ENCODE results near the gene PSORS1C2.

The PSORS1C2 gene

DNA sequence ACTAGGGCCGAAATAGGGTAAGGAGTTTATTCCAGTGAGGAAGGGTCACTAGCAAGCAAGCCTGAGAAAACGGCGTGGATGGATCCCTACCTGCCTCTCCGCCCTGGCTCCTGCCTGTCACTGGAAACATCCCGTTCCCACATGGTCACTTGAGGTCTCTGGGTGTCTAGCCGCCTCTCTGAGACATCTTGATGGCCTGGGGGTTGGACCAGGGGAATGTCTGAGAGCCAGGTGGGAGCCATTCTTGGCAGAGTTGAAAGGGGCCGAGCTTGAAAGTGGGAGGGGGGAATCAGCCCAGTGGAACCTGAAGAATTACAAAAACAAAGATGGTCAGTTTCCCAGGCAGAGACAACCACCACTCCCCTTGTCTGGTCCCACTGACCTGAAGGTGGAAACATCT lies 17.8 kb upstream of the PSORS1C2 start:
- Histone ChIP-seq H3K9ac (no peak overlapping the region), H3K4me3 (ENCODE audit: low read depth, low read length) (no peak overlapping the region), H3K4me1 (peaks cover 3% of the 10 kb centered on the region), H3K4me2 (ENCODE audit: low read length) (no peak overlapping the region), H3K27me3 (ENCODE audit: control insufficient read depth, insufficient read depth, low read length) (no peaks in the 10 kb centered on the region), H3K9me3 (ENCODE audit: control insufficient read depth, low read length) (no peaks in the 10 kb centered on the region), H3K36me3 (ENCODE audit: control insufficient read depth, insufficient read depth, low read length) (no peaks in the 10 kb centered on the region), H3K27ac (no peak overlapping the region), H2AFZ (no peak overlapping the region), H3K79me2 (no peaks in the 10 kb centered on the region)
- TF ChIP-seq, protein P1, sequence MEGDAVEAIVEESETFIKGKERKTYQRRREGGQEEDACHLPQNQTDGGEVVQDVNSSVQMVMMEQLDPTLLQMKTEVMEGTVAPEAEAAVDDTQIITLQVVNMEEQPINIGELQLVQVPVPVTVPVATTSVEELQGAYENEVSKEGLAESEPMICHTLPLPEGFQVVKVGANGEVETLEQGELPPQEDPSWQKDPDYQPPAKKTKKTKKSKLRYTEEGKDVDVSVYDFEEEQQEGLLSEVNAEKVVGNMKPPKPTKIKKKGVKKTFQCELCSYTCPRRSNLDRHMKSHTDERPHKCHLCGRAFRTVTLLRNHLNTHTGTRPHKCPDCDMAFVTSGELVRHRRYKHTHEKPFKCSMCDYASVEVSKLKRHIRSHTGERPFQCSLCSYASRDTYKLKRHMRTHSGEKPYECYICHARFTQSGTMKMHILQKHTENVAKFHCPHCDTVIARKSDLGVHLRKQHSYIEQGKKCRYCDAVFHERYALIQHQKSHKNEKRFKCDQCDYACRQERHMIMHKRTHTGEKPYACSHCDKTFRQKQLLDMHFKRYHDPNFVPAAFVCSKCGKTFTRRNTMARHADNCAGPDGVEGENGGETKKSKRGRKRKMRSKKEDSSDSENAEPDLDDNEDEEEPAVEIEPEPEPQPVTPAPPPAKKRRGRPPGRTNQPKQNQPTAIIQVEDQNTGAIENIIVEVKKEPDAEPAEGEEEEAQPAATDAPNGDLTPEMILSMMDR (IDR thresholded peaks at IDR 0.05) = no peak

DNA sequence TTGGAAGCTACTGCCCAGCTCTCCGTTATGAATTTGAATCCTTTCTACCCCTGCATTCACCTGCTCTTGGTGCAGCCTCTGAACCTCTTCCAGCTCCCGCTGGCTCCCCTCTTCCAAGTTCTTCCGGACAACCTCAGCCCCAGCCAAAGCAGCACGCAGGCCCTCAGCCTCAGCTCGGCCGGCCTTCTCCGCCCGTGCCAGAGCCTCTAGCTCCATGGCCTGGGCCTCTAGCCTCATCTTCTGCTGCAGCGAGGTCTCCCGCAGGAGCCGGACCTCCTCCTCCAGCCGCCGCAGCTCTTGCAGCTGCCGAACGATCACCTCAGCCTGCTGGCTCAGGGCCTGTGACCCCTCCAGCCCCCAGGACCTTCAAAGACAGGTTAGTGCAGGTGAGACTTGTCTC lies 15.6 kb upstream of the PSORS1C2 start:
- Histone ChIP-seq H3K4me2 (ENCODE audit: low read length) (no peak overlapping the region), H3K36me3 (ENCODE audit: control insufficient read depth, insufficient read depth, low read length) (no peaks in the 10 kb centered on the region), H3K27me3 (ENCODE audit: control insufficient read depth, insufficient read depth, low read length) (no peaks in the 10 kb centered on the region), H3K4me3 (ENCODE audit: low read depth, low read length) (no peak overlapping the region), H3K9me3 (ENCODE audit: control insufficient read depth, low read length) (no peaks in the 10 kb centered on the region), H3K27ac (no peak overlapping the region), H2AFZ (no peak overlapping the region), H3K4me1 (peaks cover 3% of the 10 kb centered on the region), H3K79me2 (no peaks in the 10 kb centered on the region), H3K9ac (no peak overlapping the region)
- TF ChIP-seq, protein P1 (IDR thresholded peaks at IDR 0.05) = no peak

DNA sequence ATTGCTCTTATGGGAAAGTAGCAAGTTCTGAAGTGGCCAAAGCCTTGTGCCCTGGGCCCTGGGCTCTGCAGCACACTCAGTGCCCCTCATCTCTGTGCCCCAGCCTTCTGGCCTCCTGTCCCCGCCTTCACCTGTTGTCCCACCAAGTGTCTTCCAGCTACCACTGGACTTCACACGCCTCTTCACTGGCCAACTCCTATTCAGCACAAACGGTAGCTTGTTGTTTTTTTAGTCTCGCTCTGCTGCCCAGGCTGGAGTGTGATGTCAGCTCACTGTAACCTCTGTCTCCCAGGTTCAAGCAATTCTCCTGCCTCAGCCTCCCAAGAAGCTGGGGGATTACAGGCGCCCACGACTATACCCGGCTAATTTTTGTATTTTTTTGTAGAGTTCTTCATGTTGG lies 13.9 kb upstream of the PSORS1C2 start:
- H3K9me3 ChIP-seq (ENCODE audit: control insufficient read depth, low read length) = no peaks in the 10 kb centered on the region
- TF ChIP-seq, protein P1 (IDR thresholded peaks at IDR 0.05) = no peak

DNA sequence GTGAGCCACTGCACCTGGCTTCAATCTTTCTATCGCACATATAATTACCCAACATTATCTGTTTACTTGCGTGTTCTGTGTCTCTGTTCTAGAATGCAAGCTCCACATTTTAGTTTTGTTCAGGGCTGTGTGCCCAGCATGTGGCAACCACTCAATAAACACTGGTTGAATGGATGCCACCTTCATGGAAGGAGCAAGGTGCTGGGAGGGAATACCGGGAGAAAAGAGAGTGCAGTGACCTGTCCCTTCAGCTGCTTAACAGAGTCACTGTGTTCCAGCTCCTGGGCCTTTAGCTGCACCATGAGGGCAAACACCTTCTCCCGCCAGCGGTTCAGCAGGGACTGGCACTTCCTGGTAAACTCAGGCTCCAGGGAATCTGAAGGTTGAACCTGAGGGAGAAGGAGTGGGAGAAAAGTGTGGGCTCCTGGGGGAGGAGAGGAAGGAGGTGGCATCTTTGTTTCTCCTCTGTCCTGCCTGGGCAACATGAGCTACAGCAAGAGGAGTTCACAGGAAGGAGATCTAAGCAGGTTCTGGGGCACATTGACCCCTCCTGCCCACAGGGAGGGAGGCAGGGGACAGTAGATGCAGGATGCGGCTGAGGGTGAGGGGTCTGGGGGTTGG lies 11.1 kb upstream of the PSORS1C2 start:
- no peaks in the 10 kb centered on the region for H3K9me3 ChIP-seq (ENCODE audit: control insufficient read depth, low read length)
- TF ChIP-seq, protein P1 (IDR thresholded peaks at IDR 0.05) = no peak
- H3K4me1 ChIP-seq = no peaks in the 10 kb centered on the region
- H2AFZ ChIP-seq = no peak overlapping the region
- H3K4me3 ChIP-seq (ENCODE audit: low read depth, low read length) = no peak overlapping the region
- H3K27ac ChIP-seq = no peak overlapping the region
- H3K4me2 ChIP-seq (ENCODE audit: low read length) = no peak overlapping the region
- no peaks in the 10 kb centered on the region for H3K36me3 ChIP-seq (ENCODE audit: control insufficient read depth, insufficient read depth, low read length)
- no peaks in the 10 kb centered on the region for H3K27me3 ChIP-seq (ENCODE audit: control insufficient read depth, insufficient read depth, low read length)
- no peak overlapping the region for H3K9ac ChIP-seq
- no peaks in the 10 kb centered on the region for H3K79me2 ChIP-seq

More for the DNA sequence above, 13.9 kb upstream of the PSORS1C2 start:
- Histone ChIP-seq H3K79me2 (no peaks in the 10 kb centered on the region), H3K27me3 (ENCODE audit: control insufficient read depth, insufficient read depth, low read length) (no peaks in the 10 kb centered on the region), H3K4me1 (peaks cover 3% of the 10 kb centered on the region), H3K4me3 (ENCODE audit: low read depth, low read length) (no peak overlapping the region), H3K9ac (no peak overlapping the region), H3K27ac (no peak overlapping the region), H3K36me3 (ENCODE audit: control insufficient read depth, insufficient read depth, low read length) (no peaks in the 10 kb centered on the region), H2AFZ (no peak overlapping the region), H3K4me2 (ENCODE audit: low read length) (no peak overlapping the region)

DNA sequence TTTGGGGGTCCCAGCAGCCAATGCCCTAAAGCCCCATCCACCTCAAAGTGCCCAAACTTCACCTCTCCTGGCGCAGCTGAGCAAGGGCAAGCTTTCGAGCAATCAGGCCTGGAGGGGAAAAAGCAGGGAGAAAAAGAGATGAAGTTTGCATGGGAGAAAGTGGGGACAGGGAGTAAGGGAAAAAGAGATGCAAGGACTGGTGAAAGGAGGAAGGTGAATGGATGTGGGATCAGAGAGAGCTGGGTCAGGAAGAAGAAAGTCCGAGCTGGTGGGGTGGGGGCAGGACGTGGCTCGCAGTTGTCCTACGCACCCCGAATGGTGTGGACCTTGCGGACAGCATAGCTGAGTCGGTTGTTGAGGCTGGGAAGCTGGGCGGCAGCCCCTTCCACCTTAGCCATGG lies 6.5 kb upstream of the PSORS1C2 start:
- Histone ChIP-seq H3K4me1 (no peaks in the 10 kb centered on the region), H3K4me2 (ENCODE audit: low read length) (no peak overlapping the region), H3K9me3 (ENCODE audit: control insufficient read depth, low read length) (no peaks in the 10 kb centered on the region), H3K9ac (no peak overlapping the region), H3K36me3 (ENCODE audit: control insufficient read depth, insufficient read depth, low read length) (no peaks in the 10 kb centered on the region), H3K27ac (no peak overlapping the region), H3K4me3 (ENCODE audit: low read depth, low read length) (no peak overlapping the region), H3K79me2 (no peaks in the 10 kb centered on the region), H2AFZ (no peak overlapping the region), H3K27me3 (ENCODE audit: control insufficient read depth, insufficient read depth, low read length) (no peaks in the 10 kb centered on the region)
- TF ChIP-seq, protein P1 (IDR thresholded peaks at IDR 0.05) = no peak

Measured in parathyroid adenoma (tissue), 2 donors.